ENCODE measurements around the gene DCTPP1. TPM values are rescaled to one million over a fixed set of nuclear protein-coding genes. Genes with fewer than 3 reads are reported as not detected.

Gene DCTPP1
- total and polyA plus RNA-seq, 2 of the 13 experiments (the other 11 are each of a cell fraction or from before 2014, with no cell fraction given) = 54.8 to 74.4 TPM

- TF ChIP-seq ZNF609 (CRISPR knock-in tag; IDR thresholded peaks at IDR 0.05; ENCODE audit: borderline replicate concordance) = peak; percentile 63; the same call in 1 of the 2 replicates
- TF ChIP-seq ZNF263 (CRISPR knock-in tag; IDR thresholded peaks at IDR 0.05) = no peak
- TF ChIP-seq ZNF33A (CRISPR knock-in tag; IDR thresholded peaks at IDR 0.05; ENCODE audit: borderline replicate concordance) = no peak
- TF ChIP-seq ZNF720 (CRISPR knock-in tag; IDR thresholded peaks at IDR 0.05) = 0 out of 2 replicates have a peak, but pooled peaks have one; percentile 43
- peak; percentile 76; the same call in 1 of the 2 replicates for TF ChIP-seq FOXP1 (IDR thresholded peaks at IDR 0.05)
- TF ChIP-seq FOXP1 (CRISPR knock-in tag; IDR thresholded peaks at IDR 0.05) = peak; percentile 94
- no peak for TF ChIP-seq ZNF552 (CRISPR knock-in tag; IDR thresholded peaks at IDR 0.05; ENCODE audit: borderline replicate concordance)
- TF ChIP-seq ZNF343 (CRISPR knock-in tag; IDR thresholded peaks at IDR 0.05) = peak; percentile 76; the same call in 1 of the 2 replicates
- TF ChIP-seq CBFB (CRISPR knock-in tag; IDR thresholded peaks at IDR 0.05) = 0 out of 2 replicates have a peak, but pooled peaks have one; percentile 41
- TF ChIP-seq ZNF574 (CRISPR knock-in tag; IDR thresholded peaks at IDR 0.05) = peak; percentile 81
- TF ChIP-seq ZBTB3 (CRISPR knock-in tag; IDR thresholded peaks at IDR 0.05; ENCODE audit: borderline replicate concordance, low read depth) = peak; percentile 100
- TF ChIP-seq ZNF670 (CRISPR knock-in tag; IDR thresholded peaks at IDR 0.05; ENCODE audit: borderline replicate concordance) = 0 out of 2 replicates have a peak, but pooled peaks have one; percentile 1
- no peak for TF ChIP-seq ZNF749 (CRISPR knock-in tag; IDR thresholded peaks at IDR 0.05; ENCODE audit: borderline replicate concordance)
- TF ChIP-seq ZNF792 (CRISPR knock-in tag; IDR thresholded peaks at IDR 0.05) = peak; percentile 63
- 0 out of 2 replicates have a peak, but pooled peaks have one; percentile 54 for TF ChIP-seq KDM4B (CRISPR knock-in tag; IDR thresholded peaks at IDR 0.05)
- no peak for TF ChIP-seq NFRKB (IDR thresholded peaks at IDR 0.05)
- TF ChIP-seq CHCHD3 (CRISPR knock-in tag; IDR thresholded peaks at IDR 0.05) = no peak
- TF ChIP-seq EED (CRISPR knock-in tag; IDR thresholded peaks at IDR 0.05) = no peak
- no peak; the same call in 1 of the 2 replicates for TF ChIP-seq REPIN1 (CRISPR knock-in tag; IDR thresholded peaks at IDR 0.05; ENCODE audit: borderline replicate concordance, low read depth)
- TF ChIP-seq ZNF841 (CRISPR knock-in tag; IDR thresholded peaks at IDR 0.05; ENCODE audit: borderline replicate concordance) = no peak
Measured at GRCh38 chr16:30447512-30448226, 17.8 kb upstream of the DCTPP1 start (continued).

Data from HepG2 (cell line).